ENCODE data around the gene F8A1.
"Not testable (repeated sequence)": the region's sequence is repeated elsewhere in the genome, so short reads cannot be mapped to it uniquely, and the experiment has no call there.

Gene F8A1

GRCh38 chrX:154900323-154900722, 14.2 kb downstream of the F8A1 start:
- Histone ChIP-seq H3K27ac (replicated peaks) (no peak overlapping the region), H3K27me3 (ENCODE audit: insufficient read depth, poor library complexity, severe bottlenecking) (no peaks in the 10 kb centered on the region), H3K4me3 (replicated peaks; ENCODE audit: insufficient read depth, low read length) (no peak overlapping the region)
- no peak for DNase-seq (ENCODE audit: low read depth in 1 of 2, low spot score in 1 of 2)
- TF ChIP-seq GABPA (IDR thresholded peaks at IDR 0.05; ENCODE audit: low read depth) (no peak), POLR2AphosphoS5 (IDR thresholded peaks at IDR 0.05; ENCODE audit: low read depth) (no peak), SPI1 (IDR thresholded peaks at IDR 0.05; ENCODE audit: borderline replicate concordance, low read depth) (no peak)
- TF ChIP-seq, protein P1, sequence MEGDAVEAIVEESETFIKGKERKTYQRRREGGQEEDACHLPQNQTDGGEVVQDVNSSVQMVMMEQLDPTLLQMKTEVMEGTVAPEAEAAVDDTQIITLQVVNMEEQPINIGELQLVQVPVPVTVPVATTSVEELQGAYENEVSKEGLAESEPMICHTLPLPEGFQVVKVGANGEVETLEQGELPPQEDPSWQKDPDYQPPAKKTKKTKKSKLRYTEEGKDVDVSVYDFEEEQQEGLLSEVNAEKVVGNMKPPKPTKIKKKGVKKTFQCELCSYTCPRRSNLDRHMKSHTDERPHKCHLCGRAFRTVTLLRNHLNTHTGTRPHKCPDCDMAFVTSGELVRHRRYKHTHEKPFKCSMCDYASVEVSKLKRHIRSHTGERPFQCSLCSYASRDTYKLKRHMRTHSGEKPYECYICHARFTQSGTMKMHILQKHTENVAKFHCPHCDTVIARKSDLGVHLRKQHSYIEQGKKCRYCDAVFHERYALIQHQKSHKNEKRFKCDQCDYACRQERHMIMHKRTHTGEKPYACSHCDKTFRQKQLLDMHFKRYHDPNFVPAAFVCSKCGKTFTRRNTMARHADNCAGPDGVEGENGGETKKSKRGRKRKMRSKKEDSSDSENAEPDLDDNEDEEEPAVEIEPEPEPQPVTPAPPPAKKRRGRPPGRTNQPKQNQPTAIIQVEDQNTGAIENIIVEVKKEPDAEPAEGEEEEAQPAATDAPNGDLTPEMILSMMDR (IDR thresholded peaks at IDR 0.05; ENCODE audit: insufficient read depth, low read length) = no peak
- TF ChIP-seq, protein P2, sequence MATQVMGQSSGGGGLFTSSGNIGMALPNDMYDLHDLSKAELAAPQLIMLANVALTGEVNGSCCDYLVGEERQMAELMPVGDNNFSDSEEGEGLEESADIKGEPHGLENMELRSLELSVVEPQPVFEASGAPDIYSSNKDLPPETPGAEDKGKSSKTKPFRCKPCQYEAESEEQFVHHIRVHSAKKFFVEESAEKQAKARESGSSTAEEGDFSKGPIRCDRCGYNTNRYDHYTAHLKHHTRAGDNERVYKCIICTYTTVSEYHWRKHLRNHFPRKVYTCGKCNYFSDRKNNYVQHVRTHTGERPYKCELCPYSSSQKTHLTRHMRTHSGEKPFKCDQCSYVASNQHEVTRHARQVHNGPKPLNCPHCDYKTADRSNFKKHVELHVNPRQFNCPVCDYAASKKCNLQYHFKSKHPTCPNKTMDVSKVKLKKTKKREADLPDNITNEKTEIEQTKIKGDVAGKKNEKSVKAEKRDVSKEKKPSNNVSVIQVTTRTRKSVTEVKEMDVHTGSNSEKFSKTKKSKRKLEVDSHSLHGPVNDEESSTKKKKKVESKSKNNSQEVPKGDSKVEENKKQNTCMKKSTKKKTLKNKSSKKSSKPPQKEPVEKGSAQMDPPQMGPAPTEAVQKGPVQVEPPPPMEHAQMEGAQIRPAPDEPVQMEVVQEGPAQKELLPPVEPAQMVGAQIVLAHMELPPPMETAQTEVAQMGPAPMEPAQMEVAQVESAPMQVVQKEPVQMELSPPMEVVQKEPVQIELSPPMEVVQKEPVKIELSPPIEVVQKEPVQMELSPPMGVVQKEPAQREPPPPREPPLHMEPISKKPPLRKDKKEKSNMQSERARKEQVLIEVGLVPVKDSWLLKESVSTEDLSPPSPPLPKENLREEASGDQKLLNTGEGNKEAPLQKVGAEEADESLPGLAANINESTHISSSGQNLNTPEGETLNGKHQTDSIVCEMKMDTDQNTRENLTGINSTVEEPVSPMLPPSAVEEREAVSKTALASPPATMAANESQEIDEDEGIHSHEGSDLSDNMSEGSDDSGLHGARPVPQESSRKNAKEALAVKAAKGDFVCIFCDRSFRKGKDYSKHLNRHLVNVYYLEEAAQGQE (IDR thresholded peaks at IDR 0.05; ENCODE audit: insufficient replicate concordance, low read depth) = no peak

- DNase-seq (ENCODE audit: low read depth in 1 of 2, low spot score in 1 of 2) = no peak
- TF ChIP-seq GABPA (IDR thresholded peaks at IDR 0.05; ENCODE audit: low read depth) = no peak
- no peak for TF ChIP-seq SPI1 (IDR thresholded peaks at IDR 0.05; ENCODE audit: borderline replicate concordance, low read depth)
- TF ChIP-seq, protein P1 (IDR thresholded peaks at IDR 0.05; ENCODE audit: insufficient read depth, low read length) = no peak
- no peak for TF ChIP-seq POLR2AphosphoS5 (IDR thresholded peaks at IDR 0.05; ENCODE audit: low read depth)
- TF ChIP-seq, protein P2 (IDR thresholded peaks at IDR 0.05; ENCODE audit: insufficient replicate concordance, low read depth) = no peak
- no peak overlapping the region for H3K4me3 ChIP-seq (replicated peaks; ENCODE audit: insufficient read depth, low read length)
- H3K27ac ChIP-seq (replicated peaks) = no peak overlapping the region
- no peaks in the 10 kb centered on the region for H3K27me3 ChIP-seq (ENCODE audit: insufficient read depth, poor library complexity, severe bottlenecking)
These were observed 16.3 kb downstream of the F8A1 start for GRCh38 chrX:154902408-154902807.

GRCh38 chrX:154908821-154909220, 22.7 kb downstream of the F8A1 start:
- no peak for DNase-seq (ENCODE audit: low read depth in 1 of 2, low spot score in 1 of 2)
- no peak overlapping the region for H3K4me3 ChIP-seq (replicated peaks; ENCODE audit: insufficient read depth, low read length)
- no peak overlapping the region for H3K27ac ChIP-seq (replicated peaks)
- H3K27me3 ChIP-seq (ENCODE audit: insufficient read depth, poor library complexity, severe bottlenecking) = no peaks in the 10 kb centered on the region
- TF ChIP-seq SPI1 (IDR thresholded peaks at IDR 0.05; ENCODE audit: borderline replicate concordance, low read depth) (no peak), POLR2AphosphoS5 (IDR thresholded peaks at IDR 0.05; ENCODE audit: low read depth) (no peak), GABPA (IDR thresholded peaks at IDR 0.05; ENCODE audit: low read depth) (no peak)
- TF ChIP-seq, protein P2 (IDR thresholded peaks at IDR 0.05; ENCODE audit: insufficient replicate concordance, low read depth) = no peak
- TF ChIP-seq, protein P1 (IDR thresholded peaks at IDR 0.05; ENCODE audit: insufficient read depth, low read length) = no peak

GRCh38 chrX:154910048-154910447, 23.9 kb downstream of the F8A1 start:
- H3K27me3 ChIP-seq (ENCODE audit: insufficient read depth, poor library complexity, severe bottlenecking); H3K27ac ChIP-seq (replicated peaks); H3K4me3 ChIP-seq (replicated peaks; ENCODE audit: insufficient read depth, low read length); DNase-seq (ENCODE audit: low read depth in 1 of 2, low spot score in 1 of 2): not testable (repeated sequence)

Data from HL-60 (cell line).